CD4-positive, alpha-beta memory T cell (primary cell): ENCODE results near the gene STAC3. TPM values are rescaled to one million over a fixed set of nuclear protein-coding genes. Genes with fewer than 3 reads are reported as not detected.

Source experiments
- CTCF ChIA-PET: fragments of 350-600 bp; sonication (Branson Sonifier 250); formaldehyde crosslinking; loops from one replicate; lab custom pipeline; 2021; ENCODE audit warnings: inconsistent platforms; ENCODE audit not compliant: partially characterized antibody; lab: Charles Lee
- POLR2A ChIA-PET: fragments of 350-600 bp; sonication (Branson Sonifier 250); formaldehyde crosslinking; loops from one replicate; lab custom pipeline; 2021; ENCODE audit not compliant: partially characterized antibody; lab: Charles Lee
- DNase-seq, 5 donors: peaks; one replicate each; pipeline versions ENCODE4 v3.0.0 to v3.0.0-alpha.2; 2020 to 2022; ENCODE audit warnings: mixed read lengths in 1 of 5
- H3K27ac ChIP-seq: one replicate; pipeline ENCODE4 v1.7.0; 2013; ENCODE audit warnings: low read depth, low read length
- H3K27me3 ChIP-seq: 2 replicates; pipeline ENCODE4 v1.7.0; 2013; ENCODE audit warnings: mild to moderate bottlenecking, low read length, moderate library complexity; ENCODE audit not compliant: insufficient read depth
- H3K36me3 ChIP-seq: 2 replicates; pipeline ENCODE4 v1.7.0; 2013; ENCODE audit warnings: mild to moderate bottlenecking, low read length, moderate library complexity; ENCODE audit not compliant: insufficient read depth
- H3K4me1 ChIP-seq: 2 replicates; pipeline ENCODE4 v1.7.0; 2013; ENCODE audit warnings: mild to moderate bottlenecking, low read length, moderate library complexity; ENCODE audit not compliant: insufficient read depth
- H3K4me3 ChIP-seq, 2 donors: one replicate each; pipeline ENCODE4 v1.7.0; 2013; ENCODE audit warnings: low read length in 2 of 2, mild to moderate bottlenecking in 1 of 2
- H3K9me3 ChIP-seq, 2 donors: one replicate each; pipeline ENCODE4 v1.7.0; 2013; ENCODE audit warnings: low read length in 2 of 2, control low read depth in 1 of 2; ENCODE audit not compliant: control insufficient read depth in 1 of 2
- H3K27ac Mint-ChIP-seq, 7 donors: one replicate each; pipeline ENCODE4 v1.8.0; 2020 to 2021; ENCODE audit warnings: mixed read lengths in 7 of 7, mild to moderate bottlenecking in 6 of 7, inconsistent platforms in 3 of 7, moderate library complexity in 3 of 7
- H3K27me3 Mint-ChIP-seq, 2 donors: one replicate each; pipeline ENCODE4 v1.8.0; 2020 to 2021; ENCODE audit warnings: mixed read lengths in 2 of 2
- H3K36me3 Mint-ChIP-seq, 2 donors: one replicate each; pipeline ENCODE4 v1.8.0; 2020 to 2021; ENCODE audit warnings: mixed read lengths in 2 of 2, inconsistent platforms in 1 of 2, mild to moderate bottlenecking in 1 of 2
- H3K4me1 Mint-ChIP-seq, 4 donors: one replicate each; pipeline ENCODE4 v1.8.0; 2020 to 2021; ENCODE audit warnings: mixed read lengths in 4 of 4, mild to moderate bottlenecking in 1 of 4
- H3K4me3 Mint-ChIP-seq, 8 donors: one replicate each; pipeline ENCODE4 v1.8.0; 2020 to 2021; ENCODE audit warnings: mixed read lengths in 8 of 8, mild to moderate bottlenecking in 7 of 8, moderate library complexity in 6 of 8, inconsistent platforms in 3 of 8
- H3K9me3 Mint-ChIP-seq, 8 donors: one replicate each; pipeline ENCODE4 v1.8.0; 2020 to 2021; ENCODE audit warnings: mixed read lengths in 8 of 8, mild to moderate bottlenecking in 5 of 8, inconsistent platforms in 3 of 8, moderate library complexity in 1 of 8
- intact Hi-C: fragments of 100-400 bp; cut with micrococcal nuclease; formaldehyde crosslinking; loops from one replicate; pipeline ENCODE4 v1.15.1; 2023
- polyA plus RNA-seq, 2 donors: library from polyadenylated mRNA; unstranded; fragments of 300-500 nt; fragmentation: Illumina TruSeq; gene quantifications; one replicate each; pipeline ENCODE4 v1.2.3, GENCODE V29; 2021
- total RNA-seq, 2 experiments: library from RNA; stranded (reverse); gene quantifications; one replicate each; pipeline ENCODE4 v1.2.3, GENCODE V29; 2021

The STAC3 gene
- total and polyA plus RNA-seq, 4 experiments from 2014 or later, result 0.61 to 3.0 (median 2.7) TPM; not detected in 1

GRCh38 chr12:57243521-57244311 lies 7.3 kb downstream of the STAC3 start:
- Mint-ChIP-seq H3K4me3 (peak overlapping the region; percentile 66 to 97 (median 78)), H3K27me3 (peaks cover 24 to 38% of the 10 kb centered on the region in 2 donors), H3K27ac (peak overlapping the region in 5 of 7 donors; percentile 9 to 85 (median 53)), H3K9me3 (no peaks in the 10 kb centered on the region), H3K36me3 (peaks cover 4 to 7% of the 10 kb centered on the region in 2 donors), H3K4me1 (peaks cover 26 to 56% (median 39%) of the 10 kb centered on the region in 4 donors)
- Histone ChIP-seq H3K4me1 (peaks cover 51% of the 10 kb centered on the region), H3K9me3 (no peaks in the 10 kb centered on the region), H3K27ac (no peak overlapping the region), H3K36me3 (no peaks in the 10 kb centered on the region), H3K27me3 (peaks cover 23% of the 10 kb centered on the region), H3K4me3 (no peak overlapping the region)
- intact Hi-C loops, result loop anchor here (1.0 to 5.0 kb wide), 2 partner anchors 30 to 176 kb away; no protein-coding TSS in a partner anchor
- peak; percentile 73 to 80 (median 75) for DNase-seq
- ChIA-PET CTCF (interaction anchor here (1.0 to 12.9 kb wide), 15 partner anchors 9 to 175 kb away, joined by 3 to 415 read pairs (median 7); partner anchors contain the start of genes LRP1, NXPH4, SHMT2 and STAC3), POLR2A (interaction anchor here (1.7 to 7.7 kb wide), 4 partner anchors 13 to 115 kb away, joined by 5 to 86 read pairs (median 59); partner anchors contain the start of genes LRP1, NXPH4 and SHMT2)

DNA sequence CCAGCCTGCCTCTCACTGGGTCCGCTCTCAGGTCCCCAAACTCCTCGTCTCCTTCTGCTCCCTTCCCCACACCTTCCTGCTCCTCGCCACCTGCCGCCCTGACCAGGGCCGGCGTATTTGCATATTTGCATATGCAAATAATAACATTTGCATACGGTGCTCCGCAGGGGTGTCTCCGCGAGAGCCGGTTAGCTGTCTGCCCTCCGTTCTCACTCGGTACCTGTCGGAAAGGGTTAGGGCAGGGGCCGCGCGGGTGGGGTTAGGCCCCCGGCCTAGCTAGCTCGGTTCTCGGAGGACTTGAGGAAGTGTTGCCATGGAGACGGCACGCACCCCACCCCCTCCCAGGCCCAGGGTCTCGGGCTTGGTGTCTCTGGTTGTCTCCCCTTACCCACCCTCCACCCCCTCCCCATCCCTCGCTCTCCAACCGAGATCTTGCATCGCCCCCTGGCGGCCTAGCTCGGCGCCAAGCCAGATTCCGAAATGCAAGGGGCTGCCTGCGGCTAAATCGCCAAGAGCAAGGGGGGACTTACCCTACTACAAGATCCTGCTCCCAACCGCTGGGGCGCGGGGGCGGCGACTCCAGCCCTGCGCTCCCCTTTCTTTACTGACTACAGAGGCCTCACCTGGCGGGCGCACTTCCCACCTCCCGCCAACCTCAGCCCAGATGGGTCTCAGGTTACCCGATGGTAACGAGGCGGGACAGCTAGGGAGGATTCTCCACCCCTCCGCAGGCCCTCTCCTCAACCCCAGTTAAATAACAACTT lies 8.1 kb downstream of the STAC3 start:
- no peaks in the 10 kb centered on the region for H3K36me3 ChIP-seq
- ChIA-PET CTCF (interaction anchor here (0.6 to 12.9 kb wide), 21 partner anchors 9 to 1229 kb away, joined by 3 to 415 read pairs (median 5); partner anchors contain the start of genes LRP1, NXPH4, SHMT2 and STAC3), POLR2A (interaction anchor here (0.6 to 7.7 kb wide), 5 partner anchors 8 to 114 kb away, joined by 3 to 86 read pairs (median 55); partner anchors contain the start of genes LRP1, NXPH4, SHMT2 and STAC3)
- no peak overlapping the region for H3K27ac ChIP-seq
- Mint-ChIP-seq H3K4me3 (peak overlapping the region; percentile 10 to 97 (median 78)), H3K27ac (peak overlapping the region in 3 of 7 donors; percentile 19 to 85 (median 77)), H3K9me3 (no peaks in the 10 kb centered on the region), H3K4me1 (peaks cover 29 to 64% (median 43%) of the 10 kb centered on the region in 4 donors), H3K36me3 (peaks cover 4 to 7% of the 10 kb centered on the region in 2 donors), H3K27me3 (peaks cover 27 to 43% of the 10 kb centered on the region in 2 donors)
- peaks cover 31% of the 10 kb centered on the region for H3K27me3 ChIP-seq
- no peaks in the 10 kb centered on the region for H3K9me3 ChIP-seq
- peaks cover 60% of the 10 kb centered on the region for H3K4me1 ChIP-seq
- DNase-seq, result peak; percentile 45 to 63 (median 57)
- peak overlapping the region in 1 of 2 donors; percentile 43 for H3K4me3 ChIP-seq
- intact Hi-C loops, result loop anchor here (1.0 to 5.0 kb wide), 2 partner anchors 30 to 176 kb away; no protein-coding TSS in a partner anchor

- intact Hi-C loops, result loop anchor here (5.0 kb wide), 1 partner anchor 175 kb away; no protein-coding TSS in a partner anchor
- Mint-ChIP-seq H3K27me3 (peaks cover 30 to 48% of the 10 kb centered on the region in 2 donors), H3K9me3 (no peaks in the 10 kb centered on the region), H3K4me3 (peak overlapping the region; percentile 39 to 98 (median 78)), H3K36me3 (peaks cover 4 to 7% of the 10 kb centered on the region in 2 donors), H3K27ac (peak overlapping the region in 2 of 7 donors; percentile 46 to 85), H3K4me1 (peaks cover 32 to 70% (median 48%) of the 10 kb centered on the region in 4 donors)
- POLR2A ChIA-PET, result interaction anchor here (0.6 to 7.7 kb wide), 4 partner anchors 9 to 26 kb away, joined by 3 to 86 read pairs (median 59); partner anchors contain the start of genes NXPH4, SHMT2 and STAC3
- CTCF ChIA-PET, result interaction anchor here (0.6 to 12.9 kb wide), 19 partner anchors 11 to 1228 kb away, joined by 3 to 415 read pairs (median 4); partner anchors contain the start of genes LRP1, NXPH4, SHMT2 and STAC3
- Histone ChIP-seq H3K27me3 (peaks cover 37% of the 10 kb centered on the region), H3K4me1 (peaks cover 65% of the 10 kb centered on the region), H3K36me3 (no peaks in the 10 kb centered on the region), H3K4me3 (peak overlapping the region in 1 of 2 donors; percentile 43), H3K9me3 (no peaks in the 10 kb centered on the region), H3K27ac (no peak overlapping the region)
- no peak for DNase-seq
Observed at GRCh38 chr12:57242329-57242690, 8.7 kb downstream of the STAC3 start.

DNA sequence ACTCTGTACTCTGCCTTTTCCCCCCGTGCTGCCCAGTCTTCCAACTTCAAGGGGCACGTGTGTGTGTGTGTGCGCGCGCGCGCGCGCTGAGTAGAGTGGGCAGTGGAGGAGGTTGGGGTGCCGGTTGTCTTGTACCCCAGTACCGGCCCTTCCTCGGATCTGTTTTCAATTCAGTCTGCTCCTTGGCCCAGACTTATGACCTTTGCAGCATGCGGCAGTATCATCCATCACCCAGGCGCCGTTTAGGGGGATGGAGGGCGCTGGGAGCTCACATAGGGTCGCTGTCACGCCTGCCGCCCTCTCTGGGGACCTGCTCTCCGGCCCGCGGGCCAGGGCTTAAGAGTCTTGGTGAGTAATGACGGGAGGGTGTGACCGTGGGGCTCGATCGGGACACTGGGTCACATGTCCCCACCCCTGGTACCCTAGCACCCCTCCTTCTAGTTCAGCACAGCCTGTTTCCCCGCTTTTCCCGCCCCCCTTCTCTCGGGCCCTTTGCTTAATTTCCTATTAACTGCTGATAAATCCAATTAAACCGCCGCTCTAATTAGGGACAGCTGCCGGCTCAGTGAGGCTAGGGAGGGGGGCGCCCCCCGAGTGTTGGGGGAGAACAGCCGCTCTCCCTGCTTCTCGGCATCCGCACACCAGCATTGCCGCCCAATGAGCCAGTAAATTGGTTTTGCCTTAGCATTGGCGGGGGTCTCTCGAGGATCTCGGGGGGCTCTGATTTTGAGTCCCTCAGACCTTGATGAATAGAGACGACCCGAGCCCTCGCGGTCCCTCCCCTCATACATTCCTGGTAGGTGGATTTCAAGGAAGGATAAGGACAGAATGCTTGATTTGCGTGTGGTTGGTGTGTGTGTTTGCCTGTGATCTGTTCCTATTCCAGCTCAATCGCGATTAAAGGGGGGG lies 9.3 kb downstream of the STAC3 start:
- peaks cover 37 to 77% (median 54%) of the 10 kb centered on the region in 4 donors for H3K4me1 Mint-ChIP-seq
- H3K36me3 ChIP-seq, result no peaks in the 10 kb centered on the region
- no peaks in the 10 kb centered on the region for H3K9me3 ChIP-seq
- ChIA-PET POLR2A (interaction anchor here (1.0 to 7.7 kb wide), 5 partner anchors 11 to 148 kb away, joined by 3 to 86 read pairs (median 55); partner anchors contain the start of genes NXPH4, SHMT2 and STAT6), CTCF (interaction anchor here (1.0 to 12.9 kb wide), 10 partner anchors 11 to 212 kb away, joined by 3 to 415 read pairs (median 4); partner anchors contain the start of genes NXPH4, SHMT2 and STAC3)
- H3K27me3 ChIP-seq, result peaks cover 43% of the 10 kb centered on the region
- H3K9me3 Mint-ChIP-seq, result no peaks in the 10 kb centered on the region
- peak overlapping the region in 3 of 7 donors; percentile 15 to 85 (median 46) for H3K27ac Mint-ChIP-seq
- no peak overlapping the region for H3K27ac ChIP-seq
- no peak for DNase-seq
- H3K4me1 ChIP-seq, result peaks cover 72% of the 10 kb centered on the region
- peaks cover 32 to 52% of the 10 kb centered on the region in 2 donors for H3K27me3 Mint-ChIP-seq
- H3K4me3 ChIP-seq, result no peak overlapping the region
- peak overlapping the region; percentile 25 to 98 (median 68) for H3K4me3 Mint-ChIP-seq
- H3K36me3 Mint-ChIP-seq, result peaks cover 1 to 11% of the 10 kb centered on the region in 2 donors
- intact Hi-C loops, result loop anchor here (1.0 to 5.0 kb wide), 2 partner anchors 117 to 174 kb away; no protein-coding TSS in a partner anchor

DNA sequence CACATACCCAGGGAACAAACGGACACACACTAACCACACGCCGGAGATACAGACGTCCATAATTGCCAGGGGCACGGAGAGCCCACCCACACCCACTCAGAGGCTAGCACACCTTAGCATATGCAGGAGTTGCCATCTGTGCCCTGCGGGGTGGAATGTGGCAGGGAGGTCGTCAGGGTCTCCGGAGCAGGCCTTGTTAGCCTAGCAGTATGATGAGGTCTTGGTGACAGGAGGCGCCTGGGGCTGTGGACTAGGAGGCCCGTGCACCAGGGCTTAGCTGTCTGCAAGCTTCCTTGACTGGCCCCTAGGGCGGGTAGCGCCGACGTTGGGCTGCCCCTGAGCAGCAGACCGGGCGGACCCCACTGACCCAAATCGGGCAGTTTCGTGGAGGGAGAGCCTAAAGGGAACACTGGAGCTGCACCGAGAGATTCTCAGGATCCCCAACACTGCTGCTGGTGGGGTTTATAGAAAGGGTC lies 10.0 kb downstream of the STAC3 start:
- Mint-ChIP-seq H3K36me3 (peaks cover 0 to 11% of the 10 kb centered on the region in 2 donors), H3K4me1 (peaks cover 37 to 84% (median 59%) of the 10 kb centered on the region in 4 donors), H3K27ac (peak overlapping the region in 6 of 7 donors; percentile 58 to 93 (median 88)), H3K4me3 (peak overlapping the region; percentile 90 to 98 (median 94)), H3K27me3 (peaks cover 32 to 52% of the 10 kb centered on the region in 2 donors), H3K9me3 (no peaks in the 10 kb centered on the region)
- intact Hi-C loops, result loop anchor here (1.0 to 5.0 kb wide), 2 partner anchors 117 to 174 kb away; no protein-coding TSS in a partner anchor
- Histone ChIP-seq H3K9me3 (no peaks in the 10 kb centered on the region), H3K27ac (no peak overlapping the region), H3K27me3 (peaks cover 43% of the 10 kb centered on the region), H3K4me1 (peaks cover 79% of the 10 kb centered on the region), H3K36me3 (no peaks in the 10 kb centered on the region), H3K4me3 (peak overlapping the region; percentile 18 to 79)
- DNase-seq, result no peak
- ChIA-PET POLR2A (interaction anchor here (1.0 to 7.7 kb wide), 5 partner anchors 10 to 147 kb away, joined by 3 to 86 read pairs (median 55); partner anchors contain the start of genes NXPH4, SHMT2 and STAT6), CTCF (interaction anchor here (1.6 to 12.9 kb wide), 5 partner anchors 12 to 111 kb away, joined by 3 to 415 read pairs (median 34); partner anchors contain the start of genes NXPH4, SHMT2 and STAC3)
